H9 (cell line): ENCODE measurements around the gene THOP1. TPM values are rescaled to one million over a fixed set of nuclear protein-coding genes. Genes with fewer than 3 reads are reported as not detected.

ENCODE experiments used
- DNase-seq: peaks from one replicate; pipeline ENCODE4 v3.0.0-alpha.2; 2017
- H2AFZ ChIP-seq: one replicate; pipeline ENCODE4 v1.6.1; 2013; ENCODE audit warnings: mild to moderate bottlenecking, low read length, control low read depth, moderate library complexity
- H2AK5ac ChIP-seq: 2 replicates; pipeline ENCODE4 v1.6.1; 2013; ENCODE audit warnings: low read length, control low read depth, mixed read lengths; ENCODE audit not compliant: insufficient read length
- H2BK120ac ChIP-seq: one replicate; pipeline ENCODE4 v1.6.1; 2013; ENCODE audit warnings: low read depth, mild to moderate bottlenecking, low read length, control low read depth, inconsistent platforms; ENCODE audit not compliant: poor library complexity, severe bottlenecking
- H2BK12ac ChIP-seq: 2 replicates; pipeline ENCODE4 v1.6.1; 2013; ENCODE audit warnings: low read length, control low read depth, mixed read lengths, low read depth; ENCODE audit not compliant: insufficient read length
- H2BK15ac ChIP-seq: 2 replicates; pipeline ENCODE4 v1.6.1; 2013; ENCODE audit warnings: low read depth, low read length, control low read depth
- H2BK20ac ChIP-seq: one replicate; pipeline ENCODE4 v1.6.1; 2013; ENCODE audit warnings: low read depth, mild to moderate bottlenecking, low read length, control low read depth, inconsistent platforms; ENCODE audit not compliant: poor library complexity, severe bottlenecking
- H2BK5ac ChIP-seq: 2 replicates; pipeline ENCODE4 v1.6.1; 2013; ENCODE audit warnings: low read length, control low read depth, mixed read lengths; ENCODE audit not compliant: insufficient read length
- H3K14ac ChIP-seq: 2 replicates; pipeline ENCODE4 v1.6.1; 2013; ENCODE audit warnings: low read length, control low read depth; ENCODE audit not compliant: insufficient read depth
- H3K18ac ChIP-seq: 2 replicates; pipeline ENCODE4 v1.6.1; 2013; ENCODE audit warnings: low read depth, mild to moderate bottlenecking, mixed read lengths, low read length, control low read depth; ENCODE audit not compliant: insufficient read length
- H3K23ac ChIP-seq: 2 replicates; pipeline ENCODE4 v1.6.1; 2013; ENCODE audit warnings: low read length, control low read depth, mixed read lengths, low read depth; ENCODE audit not compliant: insufficient read length
- H3K23me2 ChIP-seq: 2 replicates; pipeline ENCODE4 v1.6.1; 2013; ENCODE audit warnings: low read depth, mild to moderate bottlenecking, mixed read lengths, low read length, control low read depth; ENCODE audit not compliant: insufficient read length, poor library complexity, severe bottlenecking
- H3K27ac ChIP-seq: 2 replicates; pipeline ENCODE4 v1.5.1; 2013; ENCODE audit warnings: low read length, control low read depth, mixed read lengths, low read depth; ENCODE audit not compliant: insufficient read length
- H3K27me3 ChIP-seq: 2 replicates; pipeline ENCODE4 v1.6.1; 2013; ENCODE audit warnings: low read length, control low read depth, inconsistent platforms; ENCODE audit not compliant: insufficient read depth
- H3K4ac ChIP-seq: 2 replicates; pipeline ENCODE4 v1.6.1; 2013; ENCODE audit warnings: low read depth, mild to moderate bottlenecking, control low read depth, inconsistent platforms, low read length, moderate library complexity
- H3K4me1 ChIP-seq: 2 replicates; pipeline ENCODE4 v1.6.1; 2013; ENCODE audit warnings: low read length, control low read depth, inconsistent platforms; ENCODE audit not compliant: insufficient read depth
- H3K4me2 ChIP-seq: 2 replicates; pipeline ENCODE4 v1.6.1; 2013; ENCODE audit warnings: low read length, control low read depth, mixed read lengths; ENCODE audit not compliant: insufficient read length, insufficient read depth
- H3K56ac ChIP-seq: 2 replicates; pipeline ENCODE4 v1.6.1; 2013; ENCODE audit warnings: low read depth, mild to moderate bottlenecking, mixed read lengths, low read length, control low read depth; ENCODE audit not compliant: insufficient read length
- H3K79me1 ChIP-seq: 2 replicates; pipeline ENCODE4 v1.6.1; 2013; ENCODE audit warnings: low read depth, mild to moderate bottlenecking, moderate library complexity, low read length, control low read depth, inconsistent platforms; ENCODE audit not compliant: insufficient read depth, poor library complexity, severe bottlenecking
- H3K79me2 ChIP-seq: 2 replicates; pipeline ENCODE4 v1.6.1; 2013; ENCODE audit warnings: low read length, control low read depth, inconsistent platforms; ENCODE audit not compliant: insufficient read depth
- H3K9ac ChIP-seq: 2 replicates; pipeline ENCODE4 v1.6.1; 2013; ENCODE audit warnings: low read length, control low read depth, mixed read lengths; ENCODE audit not compliant: insufficient read length; ENCODE audit errors: extremely low read depth
- H3K9me3 ChIP-seq: one replicate; pipeline ENCODE4 v1.6.1; 2013; ENCODE audit warnings: low read depth, low read length, inconsistent platforms; ENCODE audit not compliant: control insufficient read depth
- H3T11ph ChIP-seq: one replicate; pipeline ENCODE4 v1.6.1; 2013; ENCODE audit warnings: mild to moderate bottlenecking, low read length, control low read depth, inconsistent platforms
- H4K20me1 ChIP-seq: one replicate; pipeline ENCODE4 v1.6.1; 2013; ENCODE audit not compliant: control insufficient read depth, insufficient read length, insufficient read depth
- H4K5ac ChIP-seq: 2 replicates; pipeline ENCODE4 v1.6.1; 2013; ENCODE audit warnings: low read depth, mild to moderate bottlenecking, mixed read lengths, low read length, control low read depth; ENCODE audit not compliant: insufficient read length
- H4K8ac ChIP-seq: replicated peaks from 2 replicates; pipeline ENCODE4 v1.6.1; 2013; ENCODE audit warnings: low read length, control low read depth, mixed read lengths, low read depth; ENCODE audit not compliant: insufficient read length
- H4K91ac ChIP-seq: 2 replicates; pipeline ENCODE4 v1.6.1; 2013; ENCODE audit warnings: low read depth, mild to moderate bottlenecking, moderate library complexity, mixed read lengths, low read length, control low read depth; ENCODE audit not compliant: insufficient read length
- H3K27ac Mint-ChIP-seq, 3 experiments: 2 replicates in 2 of 3; 3 replicates in 1 of 3; pipeline ENCODE4 v1.8.0; 2020 to 2021; ENCODE audit warnings: mixed read lengths in 3 of 3, mild to moderate bottlenecking in 1 of 3, moderate library complexity in 1 of 3
- H3K27me3 Mint-ChIP-seq: 2 replicates; pipeline ENCODE4 v1.8.0; 2021; ENCODE audit warnings: low read depth, mild to moderate bottlenecking, moderate library complexity, mixed read lengths
- H3K36me3 Mint-ChIP-seq, 3 experiments: 2 replicates in 2 of 3; 3 replicates in 1 of 3; pipeline ENCODE4 v1.8.0; 2020 to 2021; ENCODE audit warnings: low read depth in 3 of 3, mixed read lengths in 3 of 3; ENCODE audit not compliant: insufficient read depth in 1 of 3
- H3K4me1 Mint-ChIP-seq, 2 experiments: 2 replicates each; pipeline ENCODE4 v1.8.0; 2020; ENCODE audit warnings: mixed read lengths in 2 of 2
- H3K4me3 Mint-ChIP-seq, 2 experiments: 2 replicates in 1 of 2; 3 replicates in 1 of 2; pipeline ENCODE4 v1.8.0; 2020 to 2021; ENCODE audit warnings: mild to moderate bottlenecking in 2 of 2, mixed read lengths in 2 of 2, moderate library complexity in 1 of 2
- H3K9me3 Mint-ChIP-seq, 2 experiments: 2 replicates in 1 of 2; 3 replicates in 1 of 2; pipeline ENCODE4 v1.8.0; 2020; ENCODE audit warnings: mild to moderate bottlenecking in 2 of 2, mixed read lengths in 2 of 2, moderate library complexity in 1 of 2
- CTCF ChIP-seq: fragments of 200-600 bp; sonication (generic); conservative IDR thresholded peaks from 3 replicates; pipeline ENCODE4 v1.8.0; 2021; ENCODE audit warnings: antibody characterized with exemption, mild to moderate bottlenecking
- WGBS: extraction: QIAGEN DNeasy Blood & Tissue Kit; methylation state at CpG from one replicate; pipeline ENCODE4 v1.1.7; 2013; ENCODE audit warnings: missing lambda C conversion rate, low lambda C conversion rate, mixed read lengths; ENCODE audit not compliant: insufficient read length; ENCODE audit errors: extremely low coverage; 5-methylcytosine and 5-hydroxymethylcytosine counted together
- total RNA-seq: library from RNA; stranded (reverse); gene quantifications from 2 replicates; pipeline ENCODE4 v1.2.1, GENCODE V29; 2021

The THOP1 gene
- total RNA-seq, 1 experiment from 2014 or later = 150 TPM

GRCh38 chr19:2811221-2811722 lies 26.0 kb downstream of the THOP1 start:
- TF ChIP-seq CTCF = no peak

More at GRCh38 chr19:2811221-2811722, 26.0 kb downstream of the THOP1 start:
- Histone ChIP-seq H2BK5ac (no peak overlapping the region), H3K23ac (no peak overlapping the region), H3K9me3 (no peaks in the 10 kb centered on the region), H2BK20ac (no peak overlapping the region), H3K23me2 (no peaks in the 10 kb centered on the region), H3K18ac (no peak overlapping the region), H4K91ac (no peak overlapping the region), H2AK5ac (no peak overlapping the region), H3K27ac (no peak overlapping the region), H3K4me2 (no peak overlapping the region), H4K8ac (no peak overlapping the region), H3K27me3 (no peaks in the 10 kb centered on the region), H2BK15ac (no peak overlapping the region), H3K4me1 (no peaks in the 10 kb centered on the region), H4K5ac (no peak overlapping the region), H2BK12ac (no peak overlapping the region), H3K79me2 (no peaks in the 10 kb centered on the region), H3T11ph (no peak overlapping the region), H2BK120ac (no peak overlapping the region), H3K14ac (no peak overlapping the region; the same call in 1 of the 2 replicates), H4K20me1 (no peaks in the 10 kb centered on the region), H2AFZ (no peak overlapping the region), H3K4ac (no peak overlapping the region), H3K9ac (no peak overlapping the region), H3K56ac (no peak overlapping the region), H3K79me1 (no peaks in the 10 kb centered on the region)
- Mint-ChIP-seq H3K4me1 (no peaks in the 10 kb centered on the region), H3K27ac (0 out of 7 replicates have a peak overlapping the region, but pooled peaks of 1 of the 3 experiments have one; percentile 44), H3K36me3 (peaks cover 17 to 51% (median 33%) of the 10 kb centered on the region in 3 experiments), H3K9me3 (no peaks in the 10 kb centered on the region), H3K27me3 (no peaks in the 10 kb centered on the region; the same call in 1 of the 2 replicates), H3K4me3 (no peak overlapping the region)
- no CpG with 5 or more reads among the region's 20 CpGs for WGBS
- DNase-seq = no peak
